Osteoblast (primary cell): ENCODE data around the gene DBNDD2. TPM values are rescaled to one million over a fixed set of nuclear protein-coding genes. Genes with fewer than 3 reads are reported as not detected.

ENCODE experiments used
- DNase-seq: peaks from one replicate; pipeline ENCODE4 v3.0.0; 2011; ENCODE audit warnings: low spot score, mixed read lengths; ENCODE audit not compliant: insufficient read length; ENCODE audit errors: missing footprints
- H2AFZ ChIP-seq: 2 replicates; pipeline ENCODE4 v1.6.0; 2011; ENCODE audit warnings: mild to moderate bottlenecking, low read length
- H3K27ac ChIP-seq: 2 replicates; pipeline ENCODE4 v1.5.1; 2011; ENCODE audit warnings: mild to moderate bottlenecking, low read depth, low read length, moderate library complexity
- H3K27me3 ChIP-seq: 2 replicates; pipeline ENCODE4 v1.6.0; 2012; ENCODE audit warnings: mild to moderate bottlenecking, control low read depth, inconsistent platforms, low read length, moderate library complexity; ENCODE audit not compliant: insufficient read depth
- H3K36me3 ChIP-seq: 2 replicates; pipeline ENCODE4 v1.5.1; 2011; ENCODE audit warnings: mild to moderate bottlenecking, low read length, control low read depth, moderate library complexity; ENCODE audit not compliant: insufficient read depth
- H3K4me1 ChIP-seq: 2 replicates; pipeline ENCODE4 v1.5.1; 2011; ENCODE audit warnings: mild to moderate bottlenecking, low read length, control low read depth, moderate library complexity; ENCODE audit not compliant: insufficient read depth
- H3K4me2 ChIP-seq: 2 replicates; pipeline ENCODE4 v1.6.0; 2011; ENCODE audit warnings: mild to moderate bottlenecking, low read length; ENCODE audit not compliant: insufficient read depth
- H3K4me3 ChIP-seq: fragments of 200-600 bp; sonication (generic); 3 replicates; pipeline ENCODE4 v1.5.1; 2012; ENCODE audit warnings: mild to moderate bottlenecking, low read length, inconsistent platforms; ENCODE audit not compliant: insufficient read depth
- H3K79me2 ChIP-seq: 2 replicates; pipeline ENCODE4 v1.6.0; 2012; ENCODE audit warnings: mild to moderate bottlenecking, low read length, control low read depth, inconsistent platforms; ENCODE audit not compliant: insufficient read depth
- H3K9me3 ChIP-seq: 2 replicates; pipeline ENCODE4 v1.5.1; 2011; ENCODE audit warnings: low read depth, low read length, control low read depth
- H4K20me1 ChIP-seq: 2 replicates; pipeline ENCODE4 v1.6.0; 2012; ENCODE audit warnings: mild to moderate bottlenecking, low read length, control low read depth; ENCODE audit not compliant: insufficient read depth
- total RNA-seq: library from RNA; depleted of rRNA; stranded (reverse); fragments of >200 nt; gene quantifications from 2 replicates; pipeline ENCODE4 v1.2.3, GENCODE V29; 2012
- TF ChIP-seq, protein P1 (sequence below): IDR thresholded peaks from 2 replicates; pipeline ENCODE4 v1.5.1; 2011; ENCODE audit warnings: mild to moderate bottlenecking, low read depth, low read length, moderate library complexity; ENCODE audit errors: extremely low read depth

DBNDD2 gene
- total RNA-seq, 1 donor: 8.7 TPM

DNA sequence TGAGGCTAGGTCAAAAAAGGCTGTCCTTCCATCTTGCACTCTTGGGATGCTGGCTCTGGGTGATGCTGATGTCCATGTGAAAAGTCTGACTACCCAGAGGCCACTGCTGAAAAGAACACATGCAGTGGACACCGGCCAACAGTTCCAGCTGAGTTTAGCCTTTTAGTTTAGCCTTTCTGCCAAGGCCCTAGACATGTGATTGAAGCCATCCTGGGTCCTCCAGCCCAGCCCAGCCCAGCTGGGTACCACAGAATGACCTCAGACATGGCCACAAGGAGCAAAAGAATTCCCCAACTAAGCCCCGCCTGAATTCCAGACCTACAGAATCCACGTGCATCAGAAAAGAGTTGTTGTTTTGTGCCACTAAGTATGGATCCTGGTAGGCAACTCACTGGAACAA, 25.2 kb downstream of the DBNDD2 start:
- Histone ChIP-seq H4K20me1 (no peaks in the 10 kb centered on the region), H3K27me3 (no peaks in the 10 kb centered on the region), H3K4me3 (no peak overlapping the region), H3K9me3 (no peaks in the 10 kb centered on the region), H3K4me2 (no peak overlapping the region), H3K79me2 (no peaks in the 10 kb centered on the region), H2AFZ (no peak overlapping the region), H3K36me3 (no peaks in the 10 kb centered on the region), H3K27ac (no peak overlapping the region), H3K4me1 (peaks cover 2% of the 10 kb centered on the region)
- DNase-seq: peak; percentile 85
- TF ChIP-seq, protein P1, sequence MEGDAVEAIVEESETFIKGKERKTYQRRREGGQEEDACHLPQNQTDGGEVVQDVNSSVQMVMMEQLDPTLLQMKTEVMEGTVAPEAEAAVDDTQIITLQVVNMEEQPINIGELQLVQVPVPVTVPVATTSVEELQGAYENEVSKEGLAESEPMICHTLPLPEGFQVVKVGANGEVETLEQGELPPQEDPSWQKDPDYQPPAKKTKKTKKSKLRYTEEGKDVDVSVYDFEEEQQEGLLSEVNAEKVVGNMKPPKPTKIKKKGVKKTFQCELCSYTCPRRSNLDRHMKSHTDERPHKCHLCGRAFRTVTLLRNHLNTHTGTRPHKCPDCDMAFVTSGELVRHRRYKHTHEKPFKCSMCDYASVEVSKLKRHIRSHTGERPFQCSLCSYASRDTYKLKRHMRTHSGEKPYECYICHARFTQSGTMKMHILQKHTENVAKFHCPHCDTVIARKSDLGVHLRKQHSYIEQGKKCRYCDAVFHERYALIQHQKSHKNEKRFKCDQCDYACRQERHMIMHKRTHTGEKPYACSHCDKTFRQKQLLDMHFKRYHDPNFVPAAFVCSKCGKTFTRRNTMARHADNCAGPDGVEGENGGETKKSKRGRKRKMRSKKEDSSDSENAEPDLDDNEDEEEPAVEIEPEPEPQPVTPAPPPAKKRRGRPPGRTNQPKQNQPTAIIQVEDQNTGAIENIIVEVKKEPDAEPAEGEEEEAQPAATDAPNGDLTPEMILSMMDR: no peak

DNA sequence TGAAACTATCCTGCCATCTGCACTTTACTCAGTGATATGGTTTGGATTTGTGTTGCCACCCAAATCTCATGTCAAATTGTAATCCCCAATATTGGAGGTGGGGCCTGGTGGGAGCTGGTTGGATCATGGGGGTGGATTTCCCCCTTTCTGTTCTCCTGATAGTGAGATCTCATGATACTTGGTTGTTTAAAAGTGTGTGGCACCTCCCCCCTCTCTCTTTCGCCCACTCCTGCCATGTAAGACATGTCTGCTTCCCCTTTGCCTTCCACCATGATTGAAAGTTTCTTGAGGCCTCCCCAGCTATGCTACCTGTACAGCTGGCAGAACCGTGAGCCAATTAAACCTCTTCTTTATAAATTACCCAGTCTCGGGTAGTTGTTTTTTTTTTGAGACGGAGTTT, 25.9 kb downstream of the DBNDD2 start:
- Histone ChIP-seq H3K4me3 (no peak overlapping the region), H3K27ac (no peak overlapping the region), H4K20me1 (no peaks in the 10 kb centered on the region), H3K79me2 (no peaks in the 10 kb centered on the region), H3K9me3 (no peaks in the 10 kb centered on the region), H2AFZ (no peak overlapping the region), H3K27me3 (no peaks in the 10 kb centered on the region), H3K4me1 (peaks cover 2% of the 10 kb centered on the region), H3K4me2 (no peak overlapping the region), H3K36me3 (no peaks in the 10 kb centered on the region)
- TF ChIP-seq, protein P1: no peak
- no peak for DNase-seq

DNA sequence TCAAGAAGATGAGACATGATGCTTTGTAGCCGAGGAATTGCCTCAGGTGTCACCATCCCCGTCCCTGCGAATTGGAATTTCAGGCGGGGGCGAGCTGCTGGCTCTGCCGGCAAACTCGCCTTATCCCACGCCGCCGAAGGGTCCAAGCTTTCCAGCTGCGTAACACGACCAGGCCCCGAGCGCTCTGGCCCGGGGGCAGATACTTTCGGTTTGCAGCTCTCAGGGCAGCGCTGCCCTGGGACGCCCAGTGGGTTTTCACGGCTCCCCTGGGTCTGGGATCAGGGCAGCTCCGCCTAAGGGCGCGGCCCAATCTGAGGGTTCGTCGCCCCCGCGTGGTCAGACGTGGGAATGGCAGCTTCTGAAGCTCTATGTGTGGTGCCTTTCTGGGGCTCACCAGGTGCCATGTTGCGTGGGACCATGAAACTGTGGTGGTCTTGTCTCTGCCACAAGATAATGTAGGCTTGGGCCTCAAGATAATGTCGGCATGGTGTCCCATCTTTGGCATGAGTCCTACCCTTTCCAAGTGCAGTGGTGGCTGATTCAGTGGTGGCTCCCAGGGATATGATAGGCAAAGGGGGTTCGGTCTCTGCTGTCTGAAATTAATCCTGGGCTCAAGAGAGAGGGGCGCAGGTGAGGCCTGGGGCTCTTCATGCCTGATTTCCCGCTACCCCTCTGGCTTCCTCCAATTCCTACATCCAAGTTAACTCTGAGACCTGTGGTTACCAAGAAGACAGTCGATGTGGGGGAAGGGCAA, 28.8 kb downstream of the DBNDD2 start:
- Histone ChIP-seq H3K27ac (peak overlapping the region; percentile 79), H3K79me2 (no peaks in the 10 kb centered on the region), H3K36me3 (no peaks in the 10 kb centered on the region), H3K4me1 (peaks cover 2% of the 10 kb centered on the region), H3K27me3 (no peaks in the 10 kb centered on the region), H3K4me2 (peak overlapping the region; percentile 89), H2AFZ (peak overlapping the region; percentile 96), H4K20me1 (no peaks in the 10 kb centered on the region), H3K9me3 (no peaks in the 10 kb centered on the region), H3K4me3 (peak overlapping the region; percentile 84)
- TF ChIP-seq, protein P1: peak; percentile 93
- peak; percentile 97 for DNase-seq

DNA sequence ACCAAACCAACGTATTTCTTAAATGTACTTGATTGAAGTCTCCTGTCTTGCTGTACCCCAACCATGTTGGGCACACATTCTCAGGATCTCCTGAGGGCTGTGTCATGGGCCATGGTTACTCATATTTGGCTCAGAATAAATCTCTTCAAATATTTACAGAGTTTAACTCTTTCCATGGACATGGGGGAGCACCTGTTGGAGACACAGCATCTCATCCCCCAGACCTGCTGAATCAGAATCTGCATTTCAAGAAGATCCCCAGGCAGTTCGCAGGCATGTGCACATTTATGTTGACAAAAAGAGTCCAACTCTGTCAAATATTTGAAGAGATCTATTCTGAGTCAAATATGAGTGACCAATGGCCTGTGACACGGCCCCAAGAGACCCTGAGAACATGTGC, 32.3 kb downstream of the DBNDD2 start:
- Histone ChIP-seq H3K4me1 (peaks cover 2% of the 10 kb centered on the region), H3K9me3 (no peaks in the 10 kb centered on the region), H4K20me1 (no peaks in the 10 kb centered on the region), H3K4me2 (no peak overlapping the region), H2AFZ (no peak overlapping the region), H3K36me3 (no peaks in the 10 kb centered on the region), H3K4me3 (no peak overlapping the region), H3K79me2 (no peaks in the 10 kb centered on the region), H3K27me3 (peaks cover 16% of the 10 kb centered on the region), H3K27ac (no peak overlapping the region)
- TF ChIP-seq, protein P1: no peak
- no peak for DNase-seq
